ENCODE measurements around the gene ABCB8.

GRCh38 chr7:151060416-151061212, 32.4 kb downstream of the ABCB8 start:
- TF ChIP-seq EP300 (IDR thresholded peaks at IDR 0.05; ENCODE audit: borderline replicate concordance in 1 of 2, low read depth in 2 of 2, low read length in 2 of 2) = no peak
- TF ChIP-seq CEBPB (IDR thresholded peaks at IDR 0.05; ENCODE audit: low read depth, low read length) = no peak
- TF ChIP-seq, protein P1, sequence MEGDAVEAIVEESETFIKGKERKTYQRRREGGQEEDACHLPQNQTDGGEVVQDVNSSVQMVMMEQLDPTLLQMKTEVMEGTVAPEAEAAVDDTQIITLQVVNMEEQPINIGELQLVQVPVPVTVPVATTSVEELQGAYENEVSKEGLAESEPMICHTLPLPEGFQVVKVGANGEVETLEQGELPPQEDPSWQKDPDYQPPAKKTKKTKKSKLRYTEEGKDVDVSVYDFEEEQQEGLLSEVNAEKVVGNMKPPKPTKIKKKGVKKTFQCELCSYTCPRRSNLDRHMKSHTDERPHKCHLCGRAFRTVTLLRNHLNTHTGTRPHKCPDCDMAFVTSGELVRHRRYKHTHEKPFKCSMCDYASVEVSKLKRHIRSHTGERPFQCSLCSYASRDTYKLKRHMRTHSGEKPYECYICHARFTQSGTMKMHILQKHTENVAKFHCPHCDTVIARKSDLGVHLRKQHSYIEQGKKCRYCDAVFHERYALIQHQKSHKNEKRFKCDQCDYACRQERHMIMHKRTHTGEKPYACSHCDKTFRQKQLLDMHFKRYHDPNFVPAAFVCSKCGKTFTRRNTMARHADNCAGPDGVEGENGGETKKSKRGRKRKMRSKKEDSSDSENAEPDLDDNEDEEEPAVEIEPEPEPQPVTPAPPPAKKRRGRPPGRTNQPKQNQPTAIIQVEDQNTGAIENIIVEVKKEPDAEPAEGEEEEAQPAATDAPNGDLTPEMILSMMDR (IDR thresholded peaks at IDR 0.05; ENCODE audit: control extremely low read depth in 1 of 3, insufficient read depth in 1 of 3, low read depth in 1 of 3, low read length in 3 of 3) = peak in 1 of 3 experiments; percentile 6; a peak in 1 of 4 replicates
- TF ChIP-seq POLR2AphosphoS5 (IDR thresholded peaks at IDR 0.05; ENCODE audit: low read depth, low read length) = no peak
- no peak for TF ChIP-seq KDM1A (IDR thresholded peaks at IDR 0.05; ENCODE audit: borderline replicate concordance, low read length)
- TF ChIP-seq CHD2 (IDR thresholded peaks at IDR 0.05; ENCODE audit: low read length) = no peak
- no peak for TF ChIP-seq TAF7 (optimal IDR thresholded peaks at IDR 0.05; ENCODE audit: borderline replicate concordance, low read depth, low read length)
- TF ChIP-seq ASH2L (IDR thresholded peaks at IDR 0.05; ENCODE audit: low read length) = no peak
